K562 (cell line): Measurements from ENCODE around the gene PRR23A. TPM values are rescaled to one million over a fixed set of nuclear protein-coding genes. Genes with fewer than 3 reads are reported as not detected.
A peak's percentile ranks its signal among the peaks of the same experiment; 100 is the strongest.

Experiments
- ATAC-seq: fragments of 200-7000 bp; cut with Tn5 transposase; 3 replicates; pipeline ENCODE4 v1.9.1; 2020; ENCODE audit warnings: moderate library complexity
- BruUV-seq: library from RNA; stranded (reverse); fragments of 400-500 nt; replicated peaks from 2 replicates; lab custom pipeline; 2021; lab: Mats Ljungman, UMichigan
- CTCF ChIA-PET: fragments of 300-600 bp; formaldehyde crosslinking; extraction: SDS; loops from one replicate; lab custom pipeline; 2021; ENCODE audit warnings: low intra/inter-chr PET ratio; lab: Yijun Ruan, JAX
- POLR2A ChIA-PET: fragments of 300-600, 350-650 bp; sonication (Branson Sonifier 250); formaldehyde crosslinking; extraction: SDS; loops from one replicate; lab custom pipeline; 2021; ENCODE audit warnings: antibody characterized with exemption, inconsistent platforms; lab: Yijun Ruan, JAX
- DNase-seq, 4 experiments: peaks; one replicate each; pipeline versions ENCODE4 v3.0.0 to v3.0.0-alpha.2; 2011 to 2018; ENCODE audit warnings: low spot score in 3 of 4, mixed read lengths in 3 of 4; ENCODE audit errors: extremely low read depth in 1 of 4
- FAIRE-seq: peaks from 2 replicates; lab custom pipeline; 2011; peaks lifted over from hg19 to GRCh38; lab: Jason Lieb, UNC
- H2AFZ ChIP-seq: 2 replicates; pipeline ENCODE4 v1.6.0; 2011; ENCODE audit warnings: low read depth, low read length, control low read depth, inconsistent platforms
- H3K27ac ChIP-seq: fragments of 200-600 bp; 3 replicates; pipeline ENCODE4 v1.8.0; 2011; ENCODE audit warnings: low read depth, mild to moderate bottlenecking, control low read depth, inconsistent platforms, low read length, moderate library complexity, mixed read lengths; ENCODE audit errors: extremely low read depth
- H3K27me3 ChIP-seq, 2 experiments: fragments of 300-600 bp in 1 of 2; 2 replicates in 1 of 2; 3 replicates in 1 of 2; pipeline versions ENCODE4 v1.6.0 to v1.8.0; 2011; ENCODE audit warnings: inconsistent platforms in 2 of 2, low read length in 2 of 2, mild to moderate bottlenecking in 1 of 2, mixed read lengths in 1 of 2, moderate library complexity in 1 of 2; ENCODE audit not compliant: control insufficient read depth in 2 of 2, insufficient read depth in 2 of 2
- H3K36me3 ChIP-seq: fragments of 300-600 bp; 3 replicates; pipeline ENCODE4 v1.8.0; 2011; ENCODE audit warnings: mild to moderate bottlenecking, low read length, inconsistent platforms; ENCODE audit not compliant: control insufficient read depth, insufficient read depth
- H3K4me1 ChIP-seq, 2 experiments: fragments of 200-600 bp in 1 of 2; replicated peaks in 1 of 2; 2 replicates in 1 of 2; 3 replicates in 1 of 2; pipeline versions ENCODE4 v1.5.1 to v1.8.0; 2011; ENCODE audit warnings: inconsistent platforms in 2 of 2, low read length in 2 of 2, mild to moderate bottlenecking in 1 of 2, mixed read lengths in 1 of 2, moderate library complexity in 1 of 2; ENCODE audit not compliant: control insufficient read depth in 2 of 2, insufficient read depth in 2 of 2
- H3K4me2 ChIP-seq: 2 replicates; pipeline ENCODE4 v1.6.1; 2011; ENCODE audit warnings: low read length, control low read depth, inconsistent platforms, mixed read lengths; ENCODE audit not compliant: insufficient read depth
- H3K4me3 ChIP-seq: fragments of 200-600 bp; sonication (generic), shearing (Covaris generic); 2 replicates; pipeline ENCODE4 v1.5.1; 2016; ENCODE audit warnings: control low read depth, inconsistent platforms
- H3K79me2 ChIP-seq: fragments of 200-600 bp; 3 replicates; pipeline ENCODE4 v1.8.0; 2011; ENCODE audit warnings: low read length, inconsistent platforms; ENCODE audit not compliant: control insufficient read depth, insufficient read depth
- H3K9ac ChIP-seq, 2 experiments: 2 replicates each; pipeline versions ENCODE4 v1.6.0 to v1.6.1; 2011; ENCODE audit warnings: low read depth in 2 of 2, low read length in 2 of 2, control low read depth in 1 of 2, inconsistent platforms in 1 of 2, mild to moderate bottlenecking in 1 of 2, mixed read lengths in 1 of 2; ENCODE audit not compliant: insufficient read depth in 1 of 2
- H3K9me1 ChIP-seq: one replicate; pipeline ENCODE4 v1.6.0; 2011; ENCODE audit warnings: inconsistent platforms, mild to moderate bottlenecking, low read length, moderate library complexity; ENCODE audit not compliant: control insufficient read depth, insufficient read depth
- H3K9me3 ChIP-seq: replicated peaks from 2 replicates; pipeline ENCODE4 v1.5.1; 2011; ENCODE audit warnings: low read depth, low read length, inconsistent platforms; ENCODE audit not compliant: control insufficient read depth, insufficient read depth
- H4K20me1 ChIP-seq: replicated peaks from 2 replicates; pipeline ENCODE4 v1.6.1; 2011; ENCODE audit warnings: low read length, inconsistent platforms, mixed read lengths; ENCODE audit not compliant: control insufficient read depth, insufficient read depth
- ADNP ChIP-seq: fragments of 200-800 bp; sonication (Bioruptor generic); IDR thresholded peaks from 2 replicates; pipeline ENCODE4 v1.6.1; 2016; ENCODE audit warnings: missing genetic modification characterization, missing compliant biosample characterization
- ATF3 ChIP-seq, 2 experiments: fragments of 450-650 bp in 1 of 2; sonication (generic) in 1 of 2; formaldehyde crosslinking in 1 of 2; IDR thresholded peaks in 1 of 2; conservative IDR thresholded peaks in 1 of 2; 2 replicates each; pipeline versions ENCODE4 v1.6.1 to v1.8.1; 2016 to 2023; ENCODE audit warnings: mild to moderate bottlenecking in 2 of 2, moderate library complexity in 2 of 2, inconsistent platforms in 1 of 2, missing genetic modification reagents in 1 of 2
- BCOR ChIP-seq: fragments of 450-650 bp; IDR thresholded peaks from 2 replicates; pipeline ENCODE4 v1.6.1; 2016
- HDAC2 ChIP-seq: fragments of 450-650 bp; IDR thresholded peaks from 2 replicates; pipeline ENCODE4 v1.6.1; 2016; ENCODE audit warnings: mild to moderate bottlenecking
- JUNB ChIP-seq: fragments of 450-650 bp; formaldehyde crosslinking; conservative IDR thresholded peaks from 2 replicates; pipeline ENCODE4 v1.4.0; 2020; ENCODE audit warnings: mild to moderate bottlenecking
- KDM1A ChIP-seq, 2 experiments: fragments of 450-650 bp; IDR thresholded peaks; 2 replicates each; pipeline ENCODE4 v1.6.1; 2016; ENCODE audit warnings: mild to moderate bottlenecking in 2 of 2
- PHF20 ChIP-seq: fragments of 450-650 bp; IDR thresholded peaks from 2 replicates; pipeline ENCODE4 v1.6.1; 2018; ENCODE audit not compliant: partially characterized antibody
- POLR2A ChIP-seq: fragments of 450-650 bp; conservative IDR thresholded peaks from 2 replicates; pipeline ENCODE4 v1.6.1; 2016
- RBM25 ChIP-seq: fragments of 200-400 bp; formaldehyde crosslinking; IDR thresholded peaks from 2 replicates; pipeline ENCODE4 v1.6.1; 2018; ENCODE audit warnings: low read length, low read depth, moderate library complexity; ENCODE audit not compliant: severe bottlenecking
- SP1 ChIP-seq: sonication (generic); formaldehyde crosslinking; IDR thresholded peaks from 2 replicates; pipeline ENCODE4 v1.8.1; 2022; ENCODE audit warnings: mild to moderate bottlenecking, missing genetic modification reagents
- ZNF780A ChIP-seq: fragments of 250-450 bp; sonication (Bioruptor Pico); IDR thresholded peaks from 2 replicates; pipeline ENCODE4 v1.5.0; 2021; ENCODE audit warnings: mild to moderate bottlenecking
- in situ Hi-C: fragments of 300-500 bp; cut with MboI; formaldehyde crosslinking; loops from 4 replicates; pipeline ENCODE4 v1.15.0; 2018; ENCODE audit warnings: inconsistent platforms, mixed read lengths
- intact Hi-C: fragments of 100-400 bp; cut with micrococcal nuclease; formaldehyde crosslinking; loops from 2 replicates; pipeline ENCODE4 v1.14.2; 2022
- polyA plus RNA-seq, 8 experiments: library from polyadenylated mRNA; depleted of rRNA in 4 of 8; stranded (reverse) in 5 of 8; unstranded in 3 of 8; fragments of >200 nt; fragmentation: Nextera tagmentation in 2 of 8; fragmentation: Illumina TruSeq in 1 of 8; extraction: Ambion mirVana in 2 of 8; extraction: Trizol in 1 of 8; gene quantifications; 2 replicates each; pipeline versions ENCODE4 v1.2.1 to v1.2.3, GENCODE V29; 2011 to 2014; ENCODE audit warnings: inconsistent platforms in 1 of 8, missing spikeins in 1 of 8
- total RNA-seq, 7 experiments: library from RNA; depleted of rRNA in 6 of 7; stranded (reverse); fragments of >200 nt in 6 of 7; fragmentation: Illumina TruSeq in 2 of 7; extraction: Trizol in 2 of 7; gene quantifications; 2 replicates each; pipeline versions ENCODE4 v1.2.1 to v1.2.3, GENCODE V29; 2011 to 2021; ENCODE audit warnings: low replicate concordance in 1 of 7

The PRR23A gene
- total and polyA plus RNA-seq, 9 of the 15 experiments (the other 6 are each of a cell fraction or from before 2014, with no cell fraction given): not detected

GRCh38 chr3:138976047-138976446 lies 30.0 kb downstream of the PRR23A start:
- intact Hi-C loops (no loop called here), in situ Hi-C loops (no loop called here)
- CTCF ChIA-PET: no interaction called here
- Histone ChIP-seq H2AFZ (no peak overlapping the region), H3K9me1 (no peaks in the 10 kb centered on the region), H4K20me1 (no peaks in the 10 kb centered on the region), H3K4me3 (no peak overlapping the region), H3K4me1 (no peaks in the 10 kb centered on the region; a peak in 2 of 5 replicates), H3K9ac (no peak overlapping the region), H3K36me3 (no peaks in the 10 kb centered on the region), H3K4me2 (no peak overlapping the region), H3K27ac (no peak overlapping the region), H3K27me3 (no peaks in the 10 kb centered on the region), H3K9me3 (no peaks in the 10 kb centered on the region), H3K79me2 (no peaks in the 10 kb centered on the region)
- FAIRE-seq (no peak), ATAC-seq (no peak), DNase-seq (no peak)
- no peak for TF ChIP-seq POLR2A
- TF ChIP-seq RBM25: peak; percentile 79
- no peak for TF ChIP-seq SP1
- TF ChIP-seq JUNB (CRISPR knock-in tag): no peak
- peak; percentile 68; the same call in 1 of the 2 replicates for TF ChIP-seq ADNP (tag)
- no peak for TF ChIP-seq ATF3 (IDR thresholded peaks at IDR 0.05)
- TF ChIP-seq ATF3 (CRISPR knock-in tag; conservative IDR thresholded peaks at IDR 0.05): no peak
- no peak for TF ChIP-seq ZNF780A
- peak; percentile 78; the same call in 1 of the 2 replicates for TF ChIP-seq BCOR
- TF ChIP-seq HDAC2: 0 out of 2 replicates have a peak, but pooled peaks have one; percentile 21
- TF ChIP-seq KDM1A (IDR thresholded peaks at IDR 0.05): 0 out of 4 replicates have a peak, but pooled peaks of 1 of the 2 experiments have one; percentile 10
- no peak for TF ChIP-seq PHF20
- POLR2A ChIA-PET: interaction anchor here (0.7 to 1.2 kb wide), 2 partner anchors 11 to 348 kb away, joined by 3 read pairs; no protein-coding TSS in a partner anchor
- no TSS peak for BruUV-seq
